ENCODE results near the gene NPEPL1.
"Not testable (repeated sequence)": the region's sequence is repeated elsewhere in the genome, so short reads cannot be mapped to it uniquely, and the experiment has no call there.

The NPEPL1 gene

DNA sequence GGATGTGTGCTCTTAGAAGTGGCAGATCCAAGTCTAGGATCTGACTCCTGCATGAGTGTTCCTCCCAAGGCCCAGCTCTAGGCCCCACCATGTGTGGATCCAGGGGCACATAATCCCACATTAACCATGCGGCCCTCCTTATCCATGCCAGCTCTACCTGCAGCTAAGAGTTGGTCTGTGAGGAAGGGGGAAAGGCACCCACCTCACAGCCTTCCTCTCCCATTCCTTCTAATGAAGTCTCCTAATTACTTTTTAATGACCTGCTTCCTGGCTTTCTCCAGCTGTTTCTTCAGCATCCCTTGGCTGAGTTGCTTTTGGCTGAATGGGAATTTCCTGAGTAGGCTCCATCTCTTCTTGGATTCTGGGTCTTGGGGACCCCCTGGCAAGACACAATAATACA is 52.2 kb downstream of the NPEPL1 start:
- DNase-seq, result no peak

DNA sequence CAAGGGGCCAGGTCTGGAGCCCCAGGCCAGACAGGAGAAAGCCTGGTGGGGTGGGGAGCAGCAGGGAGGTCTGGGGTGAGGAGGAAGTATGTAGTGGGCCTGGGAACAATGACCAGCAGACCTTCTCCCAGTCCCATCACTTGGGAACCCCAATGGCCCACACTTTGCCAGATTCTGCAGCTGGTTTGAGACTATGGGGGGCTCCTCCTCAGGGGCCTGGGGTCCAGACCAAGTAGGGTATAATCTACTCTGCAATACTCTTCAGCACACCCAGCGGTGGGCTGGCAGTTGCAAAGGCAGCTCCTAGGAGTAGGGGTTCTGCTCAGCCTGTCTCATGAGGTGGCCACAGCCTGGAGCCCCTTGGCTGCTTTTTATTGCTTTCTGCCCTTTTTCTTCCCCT is 52.8 kb downstream of the NPEPL1 start:
- no peak for DNase-seq

DNA sequence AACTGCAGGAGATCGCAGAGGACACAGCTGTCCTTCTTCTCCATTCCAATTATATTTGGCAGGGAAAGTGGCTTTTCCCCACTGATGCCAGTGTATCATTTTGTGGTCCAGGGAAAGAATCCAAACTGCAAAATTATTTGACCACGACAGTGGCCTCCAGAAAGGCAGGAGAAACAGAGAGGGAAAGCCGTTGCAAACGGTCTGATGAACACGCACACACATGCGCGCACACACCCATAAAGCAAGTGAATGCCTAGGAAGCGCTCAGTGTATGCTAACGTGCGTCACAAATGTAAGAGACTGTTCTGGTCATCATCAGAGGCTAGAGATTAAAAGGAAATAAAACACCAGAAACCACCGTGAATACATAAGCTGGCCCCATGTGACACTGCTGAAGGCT is 54.0 kb downstream of the NPEPL1 start:
- no peak for DNase-seq

DNA sequence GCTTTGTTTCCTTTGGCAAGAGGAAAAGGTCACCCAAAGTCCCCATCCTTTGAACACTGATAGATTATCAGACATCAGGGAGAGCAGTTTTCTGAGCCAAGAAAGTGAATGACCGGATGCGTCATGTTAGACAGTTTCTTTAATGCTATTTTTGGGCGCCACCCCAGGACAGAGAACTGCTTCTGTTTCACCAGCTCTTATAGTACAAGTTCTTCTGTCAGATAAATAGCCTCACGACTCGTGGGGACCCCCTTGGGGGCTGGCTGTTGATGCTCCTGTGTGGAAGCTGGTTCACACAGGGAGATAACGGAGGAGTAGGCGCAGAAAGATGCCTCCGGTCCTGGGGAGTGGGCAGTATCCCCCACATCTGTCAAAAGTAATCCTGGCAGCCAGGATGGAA is 54.6 kb downstream of the NPEPL1 start:
- no peak for DNase-seq

DNA sequence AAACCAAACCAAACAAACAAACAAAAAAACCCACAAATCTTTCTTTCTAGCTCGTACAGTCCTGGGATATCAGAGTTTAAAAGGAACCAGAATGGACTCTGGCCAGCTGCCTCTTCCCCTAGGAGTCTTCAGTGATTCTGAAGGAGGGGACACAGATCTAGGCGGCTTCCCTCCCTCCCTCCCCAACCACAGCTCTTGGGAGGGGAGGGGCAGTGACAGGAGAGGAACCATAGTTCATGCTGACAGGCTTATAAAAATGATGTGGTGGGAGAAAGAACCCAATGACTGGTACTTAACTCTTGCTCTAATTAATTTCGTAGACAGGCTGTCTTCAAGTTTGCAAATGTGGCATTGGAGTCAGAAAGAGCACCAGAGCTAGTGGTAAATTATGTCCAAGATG is 56.0 kb downstream of the NPEPL1 start:
- no peak for DNase-seq

DNA sequence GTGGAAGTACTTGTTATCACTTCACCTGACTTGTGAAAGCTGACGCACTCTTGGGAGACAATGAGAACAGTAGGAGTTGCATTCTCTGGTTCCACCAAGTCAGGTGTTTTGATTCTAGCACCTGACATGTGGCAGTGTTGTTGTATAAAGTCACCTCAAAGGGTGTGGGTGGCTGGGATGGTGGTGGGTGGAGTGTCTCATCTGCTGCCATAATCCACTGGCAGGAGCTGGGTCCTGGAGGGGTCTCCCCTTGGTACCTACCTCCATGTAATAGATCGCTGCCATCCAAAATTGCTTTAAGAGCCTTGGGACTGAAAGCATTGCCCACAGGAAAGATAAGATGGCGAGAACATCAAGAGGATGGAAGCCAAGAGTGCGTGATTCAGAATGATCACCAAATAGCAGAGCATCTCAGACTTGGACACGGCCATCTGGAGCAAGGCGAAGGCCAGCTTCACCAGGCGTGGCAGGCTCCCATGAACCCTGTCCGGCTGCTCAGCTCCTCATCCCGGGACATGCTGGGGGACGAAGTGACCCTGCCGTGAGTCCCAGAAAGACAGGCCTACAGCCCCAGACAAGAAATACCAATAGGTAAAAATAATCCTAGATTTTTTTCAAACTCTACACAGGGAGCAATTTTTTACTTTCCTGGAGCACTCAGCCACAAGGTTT is 56.6 kb downstream of the NPEPL1 start:
- DNase-seq, result no peak

DNA sequence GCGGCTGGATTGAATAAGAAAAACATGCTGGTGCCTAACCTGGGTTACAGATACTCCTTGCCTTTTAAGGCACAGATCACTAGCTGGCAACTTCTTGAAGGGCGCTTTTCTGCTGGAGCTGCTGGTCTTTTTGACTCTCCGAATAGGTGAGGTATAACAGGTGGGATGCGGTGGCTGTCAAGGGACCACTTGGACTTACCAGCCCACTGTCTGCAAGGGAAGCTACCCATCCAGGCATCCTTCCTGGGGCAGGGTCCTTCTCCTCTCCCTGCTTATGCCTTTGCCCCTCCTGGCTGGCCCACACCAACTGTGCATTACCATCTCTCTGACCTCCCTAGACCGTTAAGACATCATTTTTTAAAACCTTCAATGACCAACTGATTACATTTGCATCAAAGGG is 57.4 kb downstream of the NPEPL1 start:
- DNase-seq, result no peak

DNA sequence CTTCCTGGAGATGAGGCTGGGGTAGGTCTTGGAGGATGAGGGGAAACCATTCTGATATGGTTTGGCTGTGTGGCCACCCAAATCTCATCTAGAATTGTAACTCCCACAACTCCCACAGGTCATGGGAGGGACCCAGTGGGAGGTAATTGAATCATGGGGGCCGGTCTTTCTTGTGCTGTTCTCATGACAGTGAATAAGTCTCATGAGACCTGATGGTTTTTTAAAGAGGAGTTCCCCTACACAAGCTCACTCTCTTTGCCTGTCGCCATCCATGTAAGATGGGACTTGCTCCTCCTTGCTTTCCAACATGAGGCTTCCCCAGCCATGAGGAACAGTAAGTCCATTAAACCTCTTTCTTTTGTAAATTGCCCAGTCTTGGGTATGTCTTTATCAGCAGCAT is 58.1 kb downstream of the NPEPL1 start:
- not testable (repeated sequence) for DNase-seq

DNA sequence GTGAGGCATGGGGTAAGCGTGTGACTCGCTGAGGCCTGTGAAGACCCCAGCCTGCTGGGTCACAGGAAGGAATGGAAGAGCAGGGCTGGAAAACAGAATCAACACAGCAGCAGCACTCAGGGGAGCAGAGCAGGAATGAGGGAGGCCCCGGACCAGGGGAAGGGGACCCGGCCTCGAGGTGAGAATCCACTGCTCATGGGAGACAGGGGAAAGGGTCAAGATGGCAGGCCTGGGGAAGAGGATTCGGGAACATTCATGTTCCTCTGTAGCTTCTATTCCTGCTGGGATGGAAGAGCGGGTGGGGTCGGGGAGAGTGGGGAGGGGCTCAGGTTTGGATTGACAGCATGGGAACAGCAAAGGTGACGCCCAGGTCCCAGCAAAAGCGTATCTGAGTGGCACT is 59.4 kb downstream of the NPEPL1 start:
- DNase-seq, result no peak

DNA sequence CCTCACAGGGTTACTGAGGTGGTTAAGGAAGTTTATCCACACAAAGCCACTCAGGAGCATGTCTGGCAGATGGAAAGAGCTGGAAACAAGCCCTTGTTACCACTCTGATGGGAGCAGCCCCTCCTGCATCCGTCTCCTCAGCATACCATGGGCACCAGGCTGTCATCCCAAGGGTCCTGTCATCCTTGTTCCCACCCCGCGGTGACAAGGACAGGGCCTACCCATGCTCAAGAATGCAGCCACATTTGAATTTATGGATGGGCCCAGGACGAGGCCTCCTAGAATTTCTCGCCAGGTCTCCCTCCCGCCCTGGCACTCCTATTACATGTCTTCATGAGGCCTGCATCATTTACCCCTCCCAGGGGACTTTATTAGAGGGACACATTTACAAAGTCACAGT is 60.0 kb downstream of the NPEPL1 start:
- DNase-seq, result no peak

DNA sequence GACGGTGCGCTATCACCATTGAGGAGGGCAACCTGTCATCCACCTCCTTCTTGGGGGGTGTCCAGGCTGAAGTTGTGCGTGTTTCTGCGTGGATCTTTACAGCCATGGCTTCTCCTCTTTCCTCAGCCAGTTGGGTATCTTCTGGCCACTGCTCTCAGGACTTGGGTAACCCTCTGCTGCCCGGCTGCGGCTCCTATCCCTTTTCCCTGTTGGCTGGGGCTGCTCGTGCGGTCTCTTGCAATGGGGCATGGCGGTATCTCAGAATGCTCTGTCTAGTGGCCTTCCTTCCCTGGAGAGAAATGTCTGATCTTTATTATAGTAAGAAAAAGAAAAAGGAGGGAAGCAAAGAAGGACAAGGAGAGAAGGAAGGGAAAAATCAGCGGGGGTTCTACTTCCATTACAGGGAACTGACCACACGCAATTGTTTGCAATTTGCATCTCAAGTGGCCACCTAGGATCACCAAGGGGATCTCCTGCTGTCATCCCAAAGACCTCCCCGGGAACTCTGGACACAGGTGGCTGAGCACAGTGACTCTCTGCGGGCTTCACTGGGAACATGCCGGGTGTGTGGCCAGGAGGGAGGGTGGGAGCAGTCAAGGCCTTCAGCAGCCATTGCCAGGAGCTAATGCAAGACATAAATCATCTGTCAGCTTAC is 60.8 kb downstream of the NPEPL1 start:
- no peak for DNase-seq

DNA sequence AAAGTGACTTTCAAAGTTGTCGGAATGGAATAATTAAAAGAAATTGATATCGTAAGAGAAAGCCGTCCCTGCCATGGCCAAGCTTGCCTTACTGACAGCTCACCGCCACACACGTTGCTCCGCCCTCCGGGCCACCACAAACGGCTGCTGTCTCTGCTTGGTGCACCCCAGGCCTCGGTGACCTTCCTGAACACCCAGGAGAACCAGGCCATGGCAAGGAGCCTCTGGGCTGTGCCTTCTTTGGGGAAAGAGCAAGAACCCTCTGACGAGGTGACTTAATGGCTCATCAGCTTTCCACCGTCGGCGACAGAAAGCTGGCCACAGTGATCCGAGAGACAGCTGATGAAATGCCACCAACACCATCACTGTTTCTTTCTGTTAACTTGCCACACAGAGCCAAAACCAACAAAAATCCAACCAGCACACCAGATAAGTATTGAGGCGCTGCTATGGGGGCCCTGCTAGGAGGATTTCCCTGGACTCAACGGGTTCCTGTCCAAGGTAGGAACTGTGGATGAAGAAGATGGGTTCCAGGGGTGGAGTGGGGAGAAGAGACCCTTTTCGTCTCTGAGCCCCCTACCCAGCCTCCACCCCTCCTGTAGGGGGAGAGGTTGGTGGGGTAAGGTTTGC is 61.4 kb downstream of the NPEPL1 start:
- no peak for DNase-seq

DNA sequence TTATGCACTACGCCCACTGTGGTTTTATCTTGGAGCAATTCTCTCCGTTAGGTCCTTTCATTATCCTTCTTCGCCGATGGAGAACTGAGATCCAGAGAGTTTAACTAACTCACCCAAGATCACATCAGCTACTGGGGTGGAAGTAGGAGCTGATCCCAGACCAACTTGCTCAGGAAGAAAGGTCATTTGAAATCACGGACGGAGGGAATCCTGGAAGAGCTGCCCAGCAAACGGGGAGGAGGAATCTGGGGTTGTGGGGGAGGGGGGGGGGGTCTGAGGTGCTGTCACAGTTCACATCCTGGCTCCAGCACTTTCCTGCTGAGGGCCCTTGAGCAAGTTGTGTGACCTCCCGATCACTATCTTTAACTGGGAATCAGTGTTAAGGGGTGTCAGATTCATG is 62.0 kb downstream of the NPEPL1 start:
- no peak for DNase-seq

DNA sequence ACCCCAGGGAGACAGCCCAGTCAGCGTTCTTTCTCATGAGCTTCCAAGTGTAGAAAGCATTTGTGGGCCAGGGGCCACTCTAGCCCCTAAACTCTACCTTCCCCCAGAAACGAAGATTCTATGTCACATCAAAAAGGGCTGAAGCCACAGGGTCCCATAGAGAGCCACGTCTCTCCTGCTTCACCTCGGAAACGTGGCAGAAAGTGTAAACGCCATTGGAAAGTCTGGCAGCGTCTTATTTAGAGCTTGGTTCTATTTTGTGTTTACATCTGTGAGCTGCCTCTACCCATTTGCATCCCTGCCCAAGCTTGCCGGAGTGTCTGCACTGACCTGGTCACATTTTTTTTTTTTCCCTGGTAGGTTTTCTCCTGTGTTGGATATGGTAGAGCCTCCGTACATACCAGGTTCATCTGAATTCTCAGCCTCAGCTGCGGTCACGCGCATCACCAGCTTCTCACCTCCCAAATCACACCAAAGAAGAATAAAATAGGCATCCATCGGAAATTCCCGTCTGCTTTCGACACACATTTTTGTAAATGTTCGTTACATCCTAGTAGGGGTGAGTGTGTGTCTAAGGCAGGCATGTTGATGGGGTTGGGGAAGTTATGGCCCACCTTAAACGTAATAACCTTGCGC is 62.6 kb downstream of the NPEPL1 start:
- DNase-seq, result no peak

DNA sequence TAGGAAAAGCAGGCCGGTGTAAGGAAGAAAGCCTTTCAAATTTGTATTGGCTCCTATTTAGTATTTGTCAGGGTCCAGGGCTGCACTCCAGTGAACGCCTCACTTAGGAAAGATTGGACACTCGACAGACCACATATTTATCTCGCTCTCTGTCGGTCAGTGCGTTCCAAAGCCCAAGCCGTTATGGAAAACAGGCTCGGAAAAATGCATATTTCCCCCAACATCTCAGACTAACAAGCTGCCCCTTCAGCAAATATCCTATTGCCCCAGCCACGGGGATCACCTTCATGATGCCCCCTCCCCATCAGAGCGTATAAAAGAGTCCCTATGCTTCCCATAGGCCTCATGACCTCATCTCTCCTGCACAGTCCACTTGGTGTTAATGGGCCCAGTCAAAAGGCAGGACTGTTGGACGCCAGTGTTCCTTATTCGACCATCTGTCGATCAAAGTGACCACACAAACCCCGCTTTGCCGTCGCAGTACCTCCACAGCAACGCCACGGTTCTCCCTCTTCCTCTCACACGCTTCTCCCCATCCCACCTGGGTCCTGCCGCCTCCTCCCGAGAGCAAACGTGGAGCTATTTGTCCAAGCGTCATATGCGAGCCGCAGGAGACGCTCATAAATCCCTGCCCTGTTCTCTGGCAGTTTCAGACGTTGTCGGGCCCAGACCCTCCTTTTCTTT is 63.3 kb downstream of the NPEPL1 start:
- no peak for DNase-seq

DNA sequence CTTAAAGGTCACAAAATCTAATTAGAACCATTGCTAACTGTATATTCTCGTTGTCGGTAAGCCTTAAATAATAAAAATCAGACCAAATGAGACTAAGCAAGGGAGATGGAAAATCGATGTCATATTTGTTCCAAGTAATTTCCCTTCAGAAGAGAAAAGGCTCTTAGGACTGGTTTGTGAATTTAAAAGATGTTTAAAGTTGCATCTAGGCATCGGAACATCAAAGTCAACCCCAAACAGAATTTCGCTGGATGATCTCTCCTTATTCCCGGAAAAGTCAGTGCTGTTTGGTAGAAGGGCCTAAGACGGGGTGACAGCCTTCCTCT is 63.8 kb downstream of the NPEPL1 start:
- no peak for DNase-seq

DNA sequence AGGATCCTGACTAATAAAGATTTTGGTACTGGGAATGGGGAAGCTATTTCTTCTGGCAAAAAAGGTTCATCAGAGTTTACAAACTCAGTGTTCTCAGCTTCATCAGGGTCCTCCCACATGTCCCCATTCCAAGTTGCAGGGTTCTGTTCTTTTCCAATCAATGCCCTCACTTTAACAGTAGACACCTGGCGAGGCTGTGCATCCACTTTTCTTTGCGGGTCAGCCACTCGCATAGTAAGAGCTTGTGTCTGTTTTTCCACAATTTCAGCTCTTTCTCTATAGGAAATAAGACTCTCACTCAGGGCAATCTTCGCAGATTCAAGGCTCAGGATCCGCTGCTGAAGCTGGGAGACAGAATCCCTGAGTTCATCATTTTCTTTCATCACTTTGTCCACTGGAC is 65.0 kb downstream of the NPEPL1 start:
- not testable (repeated sequence) for DNase-seq

DNA sequence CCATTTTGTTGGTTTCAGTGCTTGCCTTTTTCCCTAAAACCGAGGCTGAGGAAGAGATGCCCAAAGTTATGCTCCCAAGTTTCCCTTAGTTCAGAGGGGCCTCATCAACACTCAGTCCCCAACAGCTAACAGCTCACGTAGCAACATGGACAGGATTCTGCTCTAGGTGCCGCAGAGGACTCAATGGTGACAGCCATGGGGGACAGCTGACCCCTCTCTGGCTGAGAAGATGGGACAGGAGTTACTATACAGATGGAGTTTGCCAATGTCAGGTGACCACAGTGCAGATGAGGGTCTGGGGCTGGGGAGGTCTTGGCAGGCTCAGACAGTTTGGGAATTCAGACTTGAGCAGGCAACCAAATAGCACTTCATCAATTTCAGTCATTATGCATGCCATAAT is 67.3 kb downstream of the NPEPL1 start:
- no peak for DNase-seq

DNA sequence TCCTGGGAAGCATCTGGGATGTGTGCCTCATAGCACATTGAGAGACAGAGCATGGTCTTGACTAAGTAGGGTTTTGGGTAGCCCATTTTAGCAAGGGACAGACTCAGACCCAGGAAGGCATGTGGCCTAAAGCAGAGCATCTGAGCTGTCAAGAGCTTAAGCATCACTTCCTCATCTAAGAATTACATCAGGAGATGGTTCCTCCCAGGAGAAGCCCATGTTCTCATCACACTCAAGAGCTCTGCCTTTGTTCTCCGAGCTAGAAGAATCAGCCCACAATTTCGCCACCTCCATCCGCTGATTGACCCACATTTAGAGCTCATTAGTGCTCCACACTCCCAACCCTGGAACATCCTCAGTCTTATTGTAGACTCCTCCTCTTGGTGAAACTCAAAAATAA is 68.3 kb downstream of the NPEPL1 start:
- DNase-seq, result no peak

DNA sequence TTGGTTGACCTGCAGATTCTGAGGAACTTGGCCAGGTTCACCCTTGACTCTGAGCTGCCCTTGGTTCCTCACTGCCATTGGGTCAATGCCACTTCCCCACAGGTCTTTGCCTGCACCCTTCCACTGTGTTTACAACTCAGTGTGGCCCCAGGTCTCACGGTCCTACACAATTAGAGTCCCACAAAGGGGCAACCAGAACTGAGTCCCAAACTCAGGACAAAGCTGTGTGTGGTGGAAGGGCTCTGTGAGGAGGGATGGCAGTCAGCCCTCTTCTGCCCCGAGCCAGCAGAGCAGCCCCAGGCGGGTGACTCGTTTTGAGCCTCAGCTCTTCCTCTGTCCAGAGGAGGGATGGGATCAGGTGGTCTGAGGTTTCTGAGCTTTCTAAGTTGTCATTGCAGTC is 69.5 kb downstream of the NPEPL1 start:
- DNase-seq, result no peak

DNA sequence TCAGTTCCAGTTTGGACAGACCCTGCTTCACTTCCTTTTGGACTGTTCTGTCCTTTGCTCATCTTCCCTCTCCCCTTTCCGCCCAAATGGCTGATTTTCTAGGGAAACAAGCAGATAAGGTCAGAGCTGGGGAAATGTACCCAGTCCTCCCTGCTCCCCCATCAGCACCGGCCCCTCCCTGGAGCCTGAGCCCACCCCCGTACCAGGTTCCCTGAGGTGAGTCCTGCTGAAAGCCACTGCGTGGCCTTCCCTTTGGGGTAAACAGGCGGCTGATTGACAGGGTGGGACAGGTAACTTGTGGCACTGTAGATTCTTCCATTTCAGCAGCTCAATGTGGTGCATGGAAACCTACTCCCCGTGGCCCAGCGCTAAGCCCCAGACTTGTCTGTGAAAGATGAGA is 70.5 kb downstream of the NPEPL1 start:
- DNase-seq, result no peak

All from NCI-H446 treated with DMSO at 0.1 percent for 48 hours (cell line).